EH (cell line): Measurements from ENCODE around the gene IPMK.
"Not testable (repeated sequence)": the region's sequence is repeated elsewhere in the genome, so short reads cannot be mapped to it uniquely, and the experiment has no call there.

ENCODE experiments used
- DNase-seq: peaks from one replicate; pipeline ENCODE4 v3.0.0-alpha.2; 2015; ENCODE audit warnings: low read depth

IPMK gene

GRCh38 chr10:58220769-58221451 lies 46.8 kb downstream of the IPMK start:
- DNase-seq, result peak; percentile 59

GRCh38 chr10:58219875-58220274 lies 47.8 kb downstream of the IPMK start:
- DNase-seq, result peak; percentile 14

GRCh38 chr10:58217612-58218011 lies 50.1 kb downstream of the IPMK start:
- peak; percentile 69 for DNase-seq

GRCh38 chr10:58212622-58213021 lies 55.1 kb downstream of the IPMK start:
- no peak for DNase-seq

- no peak for DNase-seq
These were observed 57.5 kb downstream of the IPMK start for GRCh38 chr10:58210160-58210559.

GRCh38 chr10:58209669-58210068 lies 58.0 kb downstream of the IPMK start:
- DNase-seq, result peak; percentile 14

GRCh38 chr10:58206251-58206650 lies 61.4 kb downstream of the IPMK start:
- DNase-seq, result no peak

- no peak for DNase-seq
These were observed 66.0 kb downstream of the IPMK start for GRCh38 chr10:58201704-58202103.

- peak; percentile 45 for DNase-seq
These were observed 78.4 kb downstream of the IPMK start for GRCh38 chr10:58189269-58189668.

- DNase-seq, result no peak
These were observed 83.5 kb downstream of the IPMK start for GRCh38 chr10:58184120-58184670.

GRCh38 chr10:58180666-58181065 lies 87.0 kb downstream of the IPMK start:
- DNase-seq, result peak; percentile 6

- no peak for DNase-seq
These were observed 88.5 kb downstream of the IPMK start for GRCh38 chr10:58179238-58179637.

- DNase-seq, result peak; percentile 29
These were observed 88.9 kb downstream of the IPMK start for GRCh38 chr10:58178811-58179210.

GRCh38 chr10:58177362-58177947 lies 90.2 kb downstream of the IPMK start:
- DNase-seq, result peak; percentile 51

- DNase-seq, result peak; percentile 50
These were observed 91.4 kb downstream of the IPMK start for GRCh38 chr10:58175990-58176900.

- no peak for DNase-seq
These were observed 92.9 kb downstream of the IPMK start for GRCh38 chr10:58174831-58175230.

GRCh38 chr10:58173391-58173790 lies 94.3 kb downstream of the IPMK start:
- no peak for DNase-seq

GRCh38 chr10:58171146-58171545 lies 96.5 kb downstream of the IPMK start:
- no peak for DNase-seq

GRCh38 chr10:58164517-58164916 lies 103.2 kb downstream of the IPMK start:
- DNase-seq, result no peak

GRCh38 chr10:58158806-58159205 lies 108.9 kb downstream of the IPMK start:
- peak; percentile 44 for DNase-seq

- peak; percentile 97 for DNase-seq
These were observed 110.5 kb downstream of the IPMK start for GRCh38 chr10:58157076-58157766.

- not testable (repeated sequence) for DNase-seq
These were observed 111.8 kb downstream of the IPMK start for GRCh38 chr10:58155941-58156340.
